ENCODE data around the gene RETSAT.
"Not testable (repeated sequence)": the region's sequence is repeated elsewhere in the genome, so short reads cannot be mapped to it uniquely, and the experiment has no call there.

RETSAT gene

DNA sequence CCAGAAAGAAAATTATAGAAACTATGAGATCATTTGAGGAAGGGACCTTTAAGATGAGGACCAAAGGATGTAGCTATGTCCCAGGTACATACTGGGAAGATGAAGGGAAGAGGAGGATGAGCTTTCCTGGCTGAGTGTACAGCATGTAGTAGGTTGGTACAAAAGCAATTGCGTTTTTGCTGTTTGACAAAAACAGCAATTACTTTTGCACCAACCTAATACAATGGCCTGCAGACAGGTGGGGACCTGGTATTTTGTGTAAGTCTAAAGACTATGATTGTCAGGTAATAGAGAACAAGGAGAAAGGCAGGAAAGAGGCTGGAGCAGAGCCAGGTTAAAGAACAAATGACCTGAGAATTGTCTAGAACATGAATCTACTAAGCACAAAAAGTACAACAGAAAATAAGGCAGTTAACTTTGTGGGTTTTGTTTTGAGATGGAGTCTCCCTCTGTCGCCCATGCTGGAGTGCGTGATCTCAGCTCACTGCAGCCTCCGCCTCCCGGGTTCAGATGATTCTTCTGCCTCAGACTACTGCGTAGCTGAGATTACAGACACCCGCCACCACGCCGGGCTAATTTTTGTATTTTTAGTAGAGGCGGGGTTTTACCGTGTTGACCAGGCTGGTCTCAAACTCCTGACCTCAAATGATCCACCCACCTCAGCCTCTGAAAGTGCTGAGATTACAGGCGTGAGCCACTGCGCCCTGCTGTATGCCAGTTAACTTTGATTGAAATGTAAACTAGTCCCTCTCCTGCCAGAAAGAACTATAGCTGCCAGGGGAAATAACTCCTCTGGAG, 23.3 kb downstream of the RETSAT start:
- DNase-seq (ENCODE audit: low read depth): no peak

DNA sequence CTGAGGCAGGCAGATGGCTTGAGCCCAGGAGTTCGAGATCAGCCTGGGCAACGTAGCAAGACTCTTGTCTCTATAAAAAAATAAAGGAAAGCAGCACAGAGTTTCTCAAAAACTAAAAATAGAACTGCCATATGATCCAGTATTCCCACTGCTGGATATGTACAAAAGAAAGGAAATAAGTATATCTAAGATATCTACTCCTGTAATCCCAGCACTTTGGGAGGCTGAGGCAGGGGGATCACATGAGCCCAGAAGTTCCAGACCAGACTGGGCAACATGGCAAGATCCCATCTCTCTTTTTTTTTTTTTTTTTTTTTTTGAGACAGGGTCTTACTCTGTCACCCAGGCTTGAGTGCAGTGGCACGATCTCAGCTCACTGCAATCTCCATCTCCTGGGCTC, 24.6 kb downstream of the RETSAT start:
- DNase-seq (ENCODE audit: low read depth): not testable (repeated sequence)

DNA sequence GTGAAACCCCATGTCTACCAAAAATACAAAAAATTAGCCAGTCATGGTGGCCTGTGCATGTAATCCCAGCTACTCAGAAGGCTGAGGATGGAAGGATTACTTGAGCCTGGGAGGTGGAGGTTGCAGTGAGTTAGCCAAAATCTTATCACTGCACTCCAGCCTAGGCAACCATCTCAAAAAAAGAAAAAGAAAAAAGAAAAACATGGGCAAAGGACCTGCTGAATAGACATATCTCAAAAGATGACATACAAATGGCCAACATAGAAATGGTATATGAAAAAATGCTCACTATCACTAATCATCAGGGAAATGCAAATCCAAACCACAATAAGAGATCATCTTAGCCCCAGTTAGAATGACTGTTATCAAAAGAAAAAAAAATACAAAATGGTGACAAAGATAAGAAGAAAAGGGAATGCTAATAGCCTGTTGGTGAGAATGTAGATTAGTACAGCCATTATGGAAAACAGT, 25.1 kb downstream of the RETSAT start:
- DNase-seq (ENCODE audit: low read depth): no peak

DNA sequence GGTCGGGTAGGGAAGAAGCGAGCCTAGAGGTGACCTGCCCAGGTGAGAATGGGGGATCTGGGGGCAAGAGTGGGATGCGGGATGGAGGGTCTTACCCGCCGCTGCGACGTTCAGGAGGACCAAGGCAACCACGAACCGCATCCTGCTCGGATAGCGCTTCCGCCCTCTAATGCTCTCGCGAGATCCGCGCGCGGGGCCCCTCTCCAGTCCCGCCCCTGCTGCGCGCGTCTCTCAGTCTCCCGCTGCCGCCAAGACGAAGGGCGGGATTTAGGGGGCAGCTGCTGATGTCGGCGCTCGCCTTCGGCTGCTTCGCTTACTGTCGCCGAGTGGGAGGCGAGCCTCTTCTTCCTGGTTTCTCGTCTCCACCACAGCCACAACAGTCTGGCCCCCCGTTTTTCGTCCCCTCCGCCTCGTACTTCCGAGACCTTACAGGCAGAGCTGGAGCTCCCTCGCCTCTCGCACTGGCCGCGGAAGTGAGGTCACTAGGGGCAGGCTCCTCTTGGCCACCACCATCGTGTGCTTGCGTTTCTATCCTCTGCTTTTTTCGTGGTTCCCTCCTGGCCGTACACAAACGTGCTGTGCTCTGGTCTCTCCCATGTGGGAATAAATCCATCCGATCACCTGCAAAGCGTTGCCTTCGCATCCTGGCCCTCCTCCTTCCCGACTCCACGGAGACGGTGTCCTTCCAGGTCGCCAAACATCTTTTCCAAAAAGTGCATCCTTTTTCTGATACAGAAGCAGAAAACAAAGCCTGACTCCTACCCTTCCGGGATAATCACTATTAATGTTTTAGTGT, 26.3 kb downstream of the RETSAT start, which contains the start of gene TGOLN2:
TSS of gene TGOLN2 (minus strand) at position 168 of the 796 bp plus-strand sequence. CDS start at position 141, 27 bp downstream.
- peak; percentile 84 for DNase-seq (ENCODE audit: low read depth)

DNA sequence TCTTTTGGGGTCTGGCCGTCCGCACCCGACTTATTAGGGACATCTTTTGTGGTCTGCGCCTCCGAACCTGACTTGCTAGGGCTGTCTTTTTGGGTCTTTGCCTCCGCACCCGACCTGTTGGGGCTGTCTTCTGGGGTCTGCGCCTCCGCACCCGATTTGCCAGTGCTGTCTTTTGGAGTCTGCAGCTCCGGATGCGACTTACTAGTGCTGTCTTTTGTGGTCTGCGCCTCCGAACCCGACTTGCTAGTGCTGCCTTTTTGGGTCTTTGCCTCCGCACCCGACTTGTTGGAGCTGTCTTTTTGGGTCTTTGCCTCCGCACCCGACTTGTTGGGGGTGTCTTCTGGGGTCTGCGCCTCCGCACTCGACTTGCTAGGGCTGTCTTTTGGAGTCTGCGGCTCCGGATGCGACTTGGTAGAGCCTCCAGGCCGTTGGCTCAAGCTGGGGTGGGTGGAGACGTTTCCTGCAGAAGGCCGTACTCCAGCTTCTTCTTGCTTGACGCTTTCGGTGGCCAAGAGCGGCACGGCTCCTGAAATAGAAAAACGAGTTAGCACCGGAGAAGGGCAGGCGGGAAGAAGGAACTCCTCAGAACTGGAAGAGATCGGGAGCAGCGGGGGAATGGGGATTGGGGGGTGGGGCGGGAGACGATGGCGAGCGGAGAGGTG, 27.0 kb downstream of the RETSAT start:
- DNase-seq (ENCODE audit: low read depth): peak; percentile 26

DNA sequence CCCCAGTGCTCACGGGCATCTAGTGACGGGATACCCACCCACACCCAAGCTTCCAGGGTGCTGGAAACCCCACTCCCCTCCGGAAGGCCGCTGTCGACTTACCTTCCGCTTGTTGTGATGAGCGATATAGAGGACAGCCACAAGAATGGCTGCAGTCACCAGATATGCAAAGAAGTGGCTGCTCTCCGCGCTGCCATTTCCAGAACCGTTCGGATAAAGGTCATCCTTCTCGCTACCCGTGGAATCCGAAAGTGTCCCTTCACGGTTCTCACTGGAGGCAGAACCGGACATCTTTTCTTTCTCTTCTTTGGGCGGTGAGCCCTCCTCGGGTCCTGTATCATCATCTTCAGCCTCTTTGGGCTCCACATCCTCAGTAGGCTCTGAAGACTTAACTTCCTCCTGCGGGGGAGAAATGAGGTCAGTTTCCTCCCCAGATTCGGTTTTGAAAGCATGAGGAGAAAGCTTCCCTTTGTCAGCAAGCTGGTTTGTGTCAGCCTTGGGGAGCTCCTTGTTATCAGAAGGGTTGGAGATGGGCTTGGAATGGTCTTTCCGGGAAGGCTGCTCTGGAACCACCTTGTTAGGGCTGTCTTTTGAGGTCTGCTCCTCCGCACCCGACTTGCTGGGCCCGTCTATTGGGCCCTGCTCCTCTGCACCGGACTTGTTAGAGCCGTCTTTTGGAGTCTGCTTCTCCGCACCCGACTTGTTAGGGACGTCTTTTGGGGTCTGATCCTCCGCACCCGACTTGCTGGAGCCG, 27.7 kb downstream of the RETSAT start:
- no peak for DNase-seq (ENCODE audit: low read depth)

DNA sequence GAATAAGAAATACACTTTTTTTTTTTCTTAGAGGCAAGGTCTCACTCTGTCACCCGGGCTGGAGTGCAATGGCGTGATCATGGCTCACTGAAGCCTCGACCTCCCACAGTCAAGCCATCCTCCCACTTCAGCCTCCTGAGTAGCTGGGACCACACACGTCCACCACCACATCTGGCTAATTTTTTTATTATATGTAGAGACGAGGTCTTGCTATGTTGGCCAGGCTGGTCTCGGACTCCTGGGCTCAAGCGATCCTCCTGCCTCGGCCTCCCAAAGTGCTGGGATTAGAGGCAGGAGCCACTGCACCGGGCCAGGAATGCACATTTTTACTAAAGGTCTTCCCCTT, 28.9 kb downstream of the RETSAT start:
- DNase-seq (ENCODE audit: low read depth): no peak

DNA sequence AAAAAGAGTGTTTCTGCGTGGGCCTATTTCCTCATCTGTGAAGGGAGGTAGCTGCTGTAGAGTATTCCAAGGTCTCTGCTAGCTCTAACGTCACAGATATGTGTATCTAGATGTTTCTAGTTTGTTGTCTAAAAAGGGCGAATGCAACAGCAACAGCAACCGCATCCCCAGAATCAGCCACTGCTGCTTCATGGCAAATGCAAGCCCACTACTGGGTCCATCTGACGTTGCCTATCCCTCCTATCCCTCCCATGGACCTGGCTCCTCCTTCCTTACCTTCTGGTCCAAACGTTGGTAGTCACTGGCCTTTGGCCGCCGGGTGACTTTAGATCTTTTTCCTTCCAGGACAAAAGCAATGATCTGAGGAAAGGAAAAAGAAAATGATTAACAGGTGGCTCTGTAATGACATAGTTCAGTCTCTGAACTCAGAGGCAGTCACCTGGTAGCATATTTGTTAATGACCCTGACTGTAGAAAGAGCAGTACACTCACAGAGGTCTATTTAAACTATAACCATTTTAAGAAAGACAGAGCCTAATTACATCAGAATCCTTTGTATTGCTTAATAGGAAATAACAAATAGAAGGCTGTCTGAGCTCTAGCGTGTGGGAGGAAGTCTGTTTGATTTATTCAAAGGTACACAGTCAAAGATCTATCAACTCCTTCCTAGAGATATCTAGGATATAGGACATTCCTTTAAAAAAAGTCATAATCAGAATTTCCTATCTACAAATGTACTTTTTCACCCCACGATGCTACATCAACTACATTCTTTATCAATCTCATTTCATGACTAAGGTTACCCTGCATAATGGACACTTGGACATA, 29.5 kb downstream of the RETSAT start:
- no peak for DNase-seq (ENCODE audit: low read depth)

DNA sequence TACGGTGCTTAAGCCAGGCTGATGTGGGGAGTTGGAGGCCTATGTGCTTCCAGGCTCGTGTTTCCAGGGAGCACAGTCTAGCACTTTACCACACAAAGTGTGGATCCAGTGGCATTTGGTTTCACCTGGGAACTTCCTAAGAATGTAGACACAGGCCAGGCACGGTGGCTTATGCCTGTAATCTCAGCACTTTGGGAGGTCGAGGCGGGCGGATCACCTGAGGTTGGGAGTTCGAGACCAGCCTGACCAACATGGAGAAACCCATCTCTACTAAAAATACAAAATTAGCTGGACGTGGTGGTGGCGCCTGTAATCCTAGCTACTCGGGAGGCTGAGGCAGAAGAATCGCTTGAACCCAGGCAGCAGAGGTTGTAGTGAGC, 30.4 kb downstream of the RETSAT start:
- not testable (repeated sequence) for DNase-seq (ENCODE audit: low read depth)

DNA sequence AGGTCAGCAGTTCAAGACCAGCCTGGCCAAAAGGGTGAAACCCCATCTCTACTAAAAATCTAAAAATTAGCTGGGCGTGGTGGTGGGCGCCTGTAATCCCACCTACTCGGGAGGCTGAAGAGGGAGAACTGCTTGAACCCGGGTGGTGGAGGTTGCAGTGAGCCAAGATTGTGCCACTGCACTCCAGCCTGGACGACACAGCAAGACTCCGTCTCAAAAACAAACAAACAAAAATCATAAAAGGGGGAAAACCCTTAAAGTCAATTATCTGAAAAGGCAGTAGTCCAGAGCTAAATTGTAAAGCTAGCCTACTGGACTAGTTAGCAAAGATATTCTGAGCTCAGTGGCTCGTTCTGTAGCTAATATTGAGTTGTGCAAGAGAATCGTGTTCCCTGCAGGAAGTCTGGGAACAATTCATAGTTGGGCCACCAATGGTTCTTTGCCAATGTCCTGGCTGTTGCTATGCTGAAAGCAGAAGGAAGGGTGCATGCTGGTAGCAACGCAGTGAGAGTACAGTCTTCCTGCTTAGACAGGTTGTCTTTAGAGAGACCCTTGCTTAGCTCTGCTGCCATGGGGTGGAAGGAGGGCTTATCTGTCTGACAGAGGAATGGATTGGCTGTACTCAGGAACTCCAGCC, 30.9 kb downstream of the RETSAT start:
- no peak for DNase-seq (ENCODE audit: low read depth)

DNA sequence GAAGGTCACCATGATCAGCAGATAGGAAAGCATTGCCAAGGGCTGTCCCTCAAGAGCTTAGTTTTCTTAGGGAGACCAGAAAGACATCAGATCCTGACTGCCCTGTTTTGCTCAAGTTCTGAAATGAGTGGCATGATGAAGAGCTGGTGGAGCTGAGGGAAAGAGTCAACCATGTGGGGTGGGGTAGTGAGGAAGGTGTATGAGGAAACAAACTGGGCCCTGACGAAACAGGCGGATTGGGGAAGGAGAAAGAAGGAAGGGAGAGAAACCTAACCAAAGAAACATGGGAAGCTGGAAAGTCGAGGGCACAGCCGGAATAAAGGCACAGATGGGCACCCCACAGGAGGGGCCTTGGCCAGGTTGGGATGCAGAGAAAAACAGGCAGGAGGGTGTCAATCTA, 34.5 kb downstream of the RETSAT start:
- no peak for DNase-seq (ENCODE audit: low read depth)

DNA sequence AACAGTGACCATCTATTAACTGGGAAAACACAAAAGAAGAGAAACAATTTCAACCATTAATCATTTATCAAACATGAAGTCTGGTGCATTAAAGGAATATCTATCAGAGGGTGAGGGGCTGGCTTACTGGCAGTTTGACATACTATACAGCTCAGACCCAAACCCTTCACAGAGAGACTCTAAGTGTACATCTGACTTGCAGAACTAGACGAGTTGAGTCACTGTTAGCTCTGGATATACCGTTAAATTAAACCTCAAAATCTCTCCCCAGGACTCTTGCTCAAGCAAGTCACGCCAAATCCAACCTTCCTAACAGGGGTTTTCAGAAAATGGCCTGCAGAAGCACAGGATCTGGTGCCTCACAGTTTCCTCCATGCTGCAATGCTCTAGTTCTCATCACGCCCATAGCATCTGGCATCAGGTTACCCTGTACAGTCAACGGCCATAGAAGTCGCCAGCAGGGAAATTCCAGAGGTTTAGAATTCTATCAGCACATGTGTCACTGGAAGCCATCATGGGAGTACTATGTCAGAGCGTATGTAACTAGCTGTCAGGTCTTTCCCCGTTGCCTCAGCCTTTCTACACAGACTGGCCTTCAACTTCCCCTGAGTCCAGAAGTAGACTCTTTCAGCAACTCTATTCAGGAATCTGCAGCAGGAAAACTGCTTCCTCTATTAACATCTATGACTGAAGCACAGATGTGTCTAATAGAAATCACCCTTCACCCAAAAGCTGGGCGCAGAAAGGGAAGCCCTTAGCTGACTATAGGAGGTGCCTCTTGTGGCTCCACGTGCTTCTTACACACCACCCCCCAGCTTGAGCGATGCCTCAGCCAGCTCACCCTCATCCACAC, 35.9 kb downstream of the RETSAT start:
- DNase-seq (ENCODE audit: low read depth): no peak

DNA sequence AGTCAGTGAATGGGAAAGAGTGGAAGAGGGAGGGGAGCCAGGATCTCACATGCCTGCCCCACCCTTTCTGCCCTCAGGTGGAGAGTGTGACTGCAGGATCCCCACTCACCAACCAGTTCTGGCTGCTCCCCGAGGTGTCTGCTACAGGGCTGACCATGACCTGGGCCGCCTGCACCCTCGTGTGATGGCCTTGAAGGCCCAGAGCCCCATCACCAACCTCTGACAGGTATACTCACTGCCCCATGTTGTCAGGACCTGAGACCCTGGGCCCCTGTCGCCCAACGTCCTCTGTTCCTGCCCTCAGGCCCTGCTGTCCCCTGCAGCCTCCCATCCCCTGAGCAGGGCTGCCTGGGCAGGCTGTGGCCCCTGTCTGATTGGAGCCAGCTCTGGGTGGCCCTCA, 38.4 kb downstream of the RETSAT start:
- DNase-seq (ENCODE audit: low read depth): not testable (repeated sequence)

DNA sequence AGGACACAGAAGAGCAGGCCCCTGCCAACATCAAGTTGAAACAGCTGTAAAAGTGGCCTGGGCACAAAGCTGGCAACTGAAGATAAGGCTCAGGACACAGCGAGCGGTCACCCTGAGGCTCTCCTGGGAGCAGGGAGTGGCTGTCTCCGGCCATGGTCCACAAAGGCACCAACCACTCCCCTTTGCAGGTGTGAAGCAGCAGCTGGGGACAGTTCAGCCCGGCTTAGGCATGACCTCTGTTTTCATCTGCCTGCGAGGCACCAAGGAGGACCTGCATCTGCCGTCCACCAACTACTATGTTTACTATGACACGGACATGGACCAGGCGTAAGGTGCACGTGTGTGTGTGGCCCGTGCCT, 39.5 kb downstream of the RETSAT start:
- no peak for DNase-seq (ENCODE audit: low read depth)

DNA sequence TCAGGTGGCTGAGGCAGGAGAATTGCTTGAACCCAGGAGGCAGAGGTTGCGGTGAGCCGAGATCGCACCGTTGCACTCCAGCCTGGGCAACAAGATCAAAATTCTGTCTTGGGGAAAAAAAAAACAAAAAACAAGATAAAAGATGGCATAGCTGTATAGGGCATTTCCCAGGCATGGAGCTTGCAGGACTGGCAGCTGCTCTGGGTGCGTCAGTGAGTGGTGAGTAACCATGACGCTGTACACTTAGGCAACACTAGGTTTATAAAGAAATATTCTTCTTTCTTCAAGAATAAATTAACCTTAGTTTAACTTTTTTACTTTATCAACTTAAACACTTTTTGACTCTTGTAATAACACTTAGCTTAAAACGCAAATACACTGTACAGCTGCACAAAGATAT, 41.9 kb downstream of the RETSAT start:
- no peak for DNase-seq (ENCODE audit: low read depth)

DNA sequence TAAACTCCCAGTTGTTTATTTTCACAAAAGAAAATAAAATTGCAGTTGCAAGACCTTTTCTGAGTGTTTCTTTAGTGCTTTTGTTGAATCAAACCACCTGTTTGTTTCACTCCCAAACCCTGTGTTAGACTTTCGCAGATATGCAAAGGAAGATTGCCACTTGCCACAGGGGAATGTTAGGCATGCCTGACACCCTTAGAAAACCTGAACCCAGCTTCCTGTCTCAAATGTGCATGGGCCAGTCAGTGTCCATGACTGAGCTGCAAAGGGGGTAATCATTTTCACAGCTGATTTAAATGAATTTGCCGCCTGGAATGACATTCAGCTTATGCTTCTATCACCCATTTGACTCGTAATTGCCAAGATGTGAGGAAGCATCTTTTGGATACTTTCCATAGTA, 44.0 kb downstream of the RETSAT start:
- DNase-seq (ENCODE audit: low read depth): no peak

DNA sequence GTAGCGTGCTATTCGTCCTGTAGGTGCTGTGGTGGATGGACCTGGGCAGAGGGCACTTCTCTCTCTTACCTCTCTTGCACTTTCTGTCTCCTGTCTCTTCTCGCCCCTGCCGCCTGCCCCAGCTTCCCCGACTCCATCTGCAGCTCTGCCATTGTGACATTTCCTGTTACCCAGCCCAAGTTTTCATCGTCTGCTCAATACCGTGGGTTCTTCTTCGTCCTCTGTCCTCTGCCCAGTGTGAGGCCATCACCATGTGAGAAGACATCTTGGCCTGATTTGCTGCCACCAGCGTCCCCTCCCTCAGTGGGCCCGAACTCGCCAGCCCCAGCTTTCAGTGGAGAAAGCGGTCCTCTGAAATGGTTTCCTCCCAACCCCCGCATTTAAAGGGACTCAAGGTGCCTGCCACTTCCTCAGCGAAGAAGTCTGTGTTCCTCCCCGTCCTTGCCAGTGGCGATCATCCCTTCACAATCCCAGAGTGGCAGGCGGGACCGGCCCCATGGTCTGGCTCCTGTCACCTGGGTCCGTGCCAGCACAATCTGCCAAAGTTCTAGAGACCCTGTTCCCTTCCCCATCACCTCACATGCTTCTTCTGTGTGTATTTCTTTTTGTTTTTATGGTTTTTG, 44.5 kb downstream of the RETSAT start:
- DNase-seq (ENCODE audit: low read depth): no peak

DNA sequence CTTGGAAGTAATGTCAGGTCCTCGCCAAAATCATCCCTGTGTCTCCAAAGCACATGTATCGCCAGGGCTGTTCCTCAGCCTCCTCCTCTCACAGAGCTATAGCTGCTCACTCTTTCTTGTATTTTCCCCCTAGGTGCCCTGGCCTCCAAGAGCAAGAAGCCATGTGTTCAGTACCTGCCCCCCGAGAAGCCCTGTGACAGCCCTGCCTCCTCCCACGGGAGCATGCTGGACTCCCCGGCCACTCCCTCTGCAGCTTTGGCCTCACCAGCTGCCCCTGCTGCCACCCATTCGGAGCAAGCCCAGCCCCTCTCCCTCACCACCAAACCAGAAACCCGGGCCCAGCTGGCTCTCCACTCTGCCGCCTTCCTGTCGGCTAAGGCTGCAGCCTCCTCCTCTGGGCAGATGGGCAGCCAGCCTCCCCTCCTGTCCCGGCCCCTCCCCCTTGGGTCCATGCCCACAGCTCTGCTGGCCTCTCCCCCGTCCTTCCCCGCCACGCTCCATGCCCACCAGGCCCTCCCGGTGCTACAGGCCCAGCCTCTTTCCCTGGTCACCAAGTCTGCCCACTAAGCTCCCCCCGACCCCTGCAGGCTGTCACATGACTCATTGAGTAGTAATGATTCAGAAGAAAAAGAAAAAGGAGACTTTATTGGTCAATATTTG, 45.3 kb downstream of the RETSAT start:
- DNase-seq (ENCODE audit: low read depth): no peak

DNA sequence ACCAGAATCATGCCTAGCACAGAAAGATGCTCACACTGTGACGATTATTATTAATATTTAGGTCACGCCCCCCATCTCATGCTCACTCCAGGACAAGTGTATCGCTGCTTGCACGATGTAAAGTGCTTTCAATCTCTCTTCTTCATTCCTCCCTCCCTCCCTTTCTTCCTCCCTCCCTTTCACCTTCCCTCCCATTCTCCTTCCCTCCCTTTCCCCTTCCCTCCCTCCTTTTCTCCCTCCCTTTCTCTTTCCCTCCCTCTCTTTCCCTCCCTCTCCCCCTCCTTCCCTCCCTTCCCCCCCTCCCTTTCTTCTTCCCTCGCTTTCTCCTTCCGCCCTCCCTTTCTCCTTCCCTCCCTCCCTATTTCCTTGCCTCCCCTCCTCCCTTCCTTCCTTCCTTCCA, 46.1 kb downstream of the RETSAT start:
- no peak for DNase-seq (ENCODE audit: low read depth)
